CD14-positive monocyte (primary cell): ENCODE results near the gene ISCA2. TPM values are rescaled to one million over a fixed set of nuclear protein-coding genes. Genes with fewer than 3 reads are reported as not detected.

Experiments
- DNase-seq, 3 donors: peaks; one replicate each; pipeline ENCODE4 v3.0.0-alpha.2; 2011 to 2022
- H2AFZ ChIP-seq: 2 replicates; pipeline ENCODE4 v1.6.0; 2012; ENCODE audit warnings: mild to moderate bottlenecking, low read depth, low read length, inconsistent platforms; ENCODE audit not compliant: insufficient read depth, poor library complexity, severe bottlenecking
- H3K27ac ChIP-seq, 2 donors: 1 replicate in 1 of 2; 2 replicates in 1 of 2; pipeline ENCODE4 v1.5.1; 2012 to 2013; ENCODE audit warnings: low read length in 2 of 2, control low read depth in 1 of 2, inconsistent platforms in 1 of 2, low read depth in 1 of 2, mild to moderate bottlenecking in 1 of 2
- H3K27me3 ChIP-seq, 2 donors: one replicate each; pipeline versions ENCODE4 v1.6.0 to v1.6.1; 2011 to 2013; ENCODE audit warnings: low read length in 2 of 2; ENCODE audit not compliant: control insufficient read depth in 2 of 2, insufficient read depth in 2 of 2
- H3K36me3 ChIP-seq, 2 donors: replicated peaks in 1 of 2; 1 replicate in 1 of 2; 2 replicates in 1 of 2; pipeline versions ENCODE4 v1.5.1 to v1.6.1; 2012 to 2013; ENCODE audit warnings: low read length in 2 of 2, control low read depth in 1 of 2, inconsistent platforms in 1 of 2, mild to moderate bottlenecking in 1 of 2; ENCODE audit not compliant: insufficient read depth in 2 of 2, control insufficient read depth in 1 of 2
- H3K4me1 ChIP-seq, 2 donors: 1 replicate in 1 of 2; 2 replicates in 1 of 2; pipeline versions ENCODE4 v1.5.1 to v1.6.1; 2012 to 2013; ENCODE audit warnings: low read length in 2 of 2, control low read depth in 1 of 2, inconsistent platforms in 1 of 2, mild to moderate bottlenecking in 1 of 2, moderate library complexity in 1 of 2; ENCODE audit not compliant: insufficient read depth in 2 of 2, control insufficient read depth in 1 of 2
- H3K4me2 ChIP-seq: replicated peaks from 2 replicates; pipeline ENCODE3; 2012; ENCODE audit warnings: low read length, moderate library complexity, mild to moderate bottlenecking; ENCODE audit not compliant: poor library complexity, severe bottlenecking; ENCODE audit errors: extremely low read depth
- H3K4me3 ChIP-seq, 3 experiments: fragments of 200-600 bp in 1 of 3; sonication (generic) in 1 of 3; replicated peaks in 1 of 3; 1 replicate in 2 of 3; 2 replicates in 1 of 3; pipeline ENCODE4 v1.5.1; 2011 to 2013; ENCODE audit warnings: low read length in 3 of 3, mild to moderate bottlenecking in 3 of 3, control low read depth in 2 of 3, low read depth in 2 of 3, inconsistent platforms in 1 of 3, moderate library complexity in 1 of 3
- H3K79me2 ChIP-seq: 2 replicates; pipeline ENCODE4 v1.6.0; 2012; ENCODE audit warnings: mild to moderate bottlenecking, control low read depth, inconsistent platforms, low read length, moderate library complexity; ENCODE audit not compliant: insufficient read depth
- H3K9ac ChIP-seq: 2 replicates; pipeline ENCODE4 v1.6.0; 2017; ENCODE audit warnings: low read length, mild to moderate bottlenecking; ENCODE audit not compliant: insufficient read depth, poor library complexity, severe bottlenecking
- H3K9me3 ChIP-seq, 2 donors: replicated peaks in 1 of 2; 1 replicate in 1 of 2; 2 replicates in 1 of 2; pipeline versions ENCODE4 v1.5.1 to v1.6.1; 2012 to 2013; ENCODE audit warnings: low read length in 2 of 2, control low read depth in 1 of 2; ENCODE audit not compliant: control insufficient read depth in 1 of 2, insufficient read depth in 1 of 2
- H4K20me1 ChIP-seq: 2 replicates; pipeline ENCODE4 v1.6.0; 2012; ENCODE audit warnings: mild to moderate bottlenecking, low read length, control low read depth, moderate library complexity; ENCODE audit not compliant: insufficient read depth
- H3K27ac Mint-ChIP-seq, 7 donors: one replicate each; pipeline ENCODE4 v1.8.0; 2020; ENCODE audit warnings: mild to moderate bottlenecking in 7 of 7, mixed read lengths in 7 of 7, moderate library complexity in 6 of 7, inconsistent platforms in 2 of 7
- H3K27me3 Mint-ChIP-seq, 3 donors: one replicate each; pipeline ENCODE4 v1.8.0; 2021 to 2022; ENCODE audit warnings: low read depth in 3 of 3, mild to moderate bottlenecking in 3 of 3, mixed read lengths in 3 of 3, moderate library complexity in 3 of 3, inconsistent platforms in 1 of 3
- H3K36me3 Mint-ChIP-seq, 2 donors: one replicate each; pipeline ENCODE4 v1.8.0; 2020; ENCODE audit warnings: mixed read lengths in 2 of 2, inconsistent platforms in 1 of 2, mild to moderate bottlenecking in 1 of 2
- H3K4me1 Mint-ChIP-seq: one replicate; pipeline ENCODE4 v1.8.0; 2020; ENCODE audit warnings: mild to moderate bottlenecking, mixed read lengths
- H3K4me3 Mint-ChIP-seq, 2 donors: one replicate each; pipeline ENCODE4 v1.8.0; 2020; ENCODE audit warnings: mild to moderate bottlenecking in 2 of 2, mixed read lengths in 2 of 2, moderate library complexity in 1 of 2
- H3K9me3 Mint-ChIP-seq, 7 donors: one replicate each; pipeline ENCODE4 v1.8.0; 2020 to 2022; ENCODE audit warnings: mixed read lengths in 7 of 7, mild to moderate bottlenecking in 6 of 7, moderate library complexity in 6 of 7, inconsistent platforms in 2 of 7
- CTCF ChIP-seq: fragments of 200-600 bp; IDR thresholded peaks from one replicate; pipeline ENCODE4 v1.8.0; 2022; ENCODE audit warnings: antibody characterized with exemption, mild to moderate bottlenecking
- WGBS: methylation state at CpG from one replicate; pipeline ENCODE4 v1.1.5; 2013; ENCODE audit warnings: missing lambda C conversion rate; ENCODE audit not compliant: insufficient coverage; 5-methylcytosine and 5-hydroxymethylcytosine counted together
- intact Hi-C, 2 donors: fragments of 100-400 bp; cut with micrococcal nuclease; formaldehyde crosslinking; loops; one replicate each; pipeline versions ENCODE4 v1.15.0 to v1.15.1; 2023
- polyA plus RNA-seq, 3 donors: library from polyadenylated mRNA; depleted of rRNA in 1 of 3; unstranded in 2 of 3; stranded (reverse) in 1 of 3; fragments of 300-500 nt in 2 of 3; fragments of >200 nt in 1 of 3; fragmentation: Illumina TruSeq in 2 of 3; gene quantifications; 1 replicate in 2 of 3; 2 replicates in 1 of 3; pipeline ENCODE4 v1.2.3, GENCODE V29; 2012 to 2021

ISCA2 gene
- polyA plus RNA-seq, 3 donors: 6.1 to 61.7 (median 55.9) TPM

- Histone ChIP-seq H3K27ac (no peak overlapping the region), H3K4me3 (no peak overlapping the region), H3K9ac (no peak overlapping the region), H3K36me3 (peaks cover 0 to 5% of the 10 kb centered on the region in 2 donors), H3K4me2 (no peak overlapping the region), H4K20me1 (peaks cover 14% of the 10 kb centered on the region), H3K79me2 (no peaks in the 10 kb centered on the region), H3K4me1 (no peaks in the 10 kb centered on the region), H3K9me3 (no peaks in the 10 kb centered on the region), H3K27me3 (no peaks in the 10 kb centered on the region), H2AFZ (no peak overlapping the region)
- no peak for TF ChIP-seq CTCF
- Mint-ChIP-seq H3K4me3 (no peak overlapping the region), H3K27ac (no peak overlapping the region), H3K27me3 (peaks cover 2 to 6% (median 2%) of the 10 kb centered on the region in 3 donors), H3K9me3 (no peaks in the 10 kb centered on the region), H3K4me1 (peaks cover 3% of the 10 kb centered on the region), H3K36me3 (peaks cover 0 to 8% of the 10 kb centered on the region in 2 donors)
- WGBS: no CpG with 5 or more reads among the region's 3 CpGs
- intact Hi-C loops: loop anchor here in 1 of 2 donors (5.0 kb wide), 1 partner anchor 118 kb away; no protein-coding TSS in a partner anchor
- DNase-seq: no peak
Observed at GRCh38 chr14:74464785-74465184, 28.8 kb upstream of the ISCA2 start.

- no peak overlapping the region for H3K27ac ChIP-seq
- H3K36me3 ChIP-seq: peaks cover 0 to 11% of the 10 kb centered on the region in 2 donors
- no peaks in the 10 kb centered on the region for H3K79me2 ChIP-seq
- no peak overlapping the region for H3K4me2 ChIP-seq
- no peak overlapping the region for H2AFZ ChIP-seq
- H3K4me3 Mint-ChIP-seq: no peak overlapping the region
- peaks cover 3 to 14% of the 10 kb centered on the region in 2 donors for H3K36me3 Mint-ChIP-seq
- H3K4me1 ChIP-seq: no peaks in the 10 kb centered on the region
- H3K4me3 ChIP-seq: no peak overlapping the region
- intact Hi-C loops: loop anchor here in 1 of 2 donors (5.0 kb wide), 1 partner anchor 117 kb away; no protein-coding TSS in a partner anchor
- peaks cover 14% of the 10 kb centered on the region for H4K20me1 ChIP-seq
- DNase-seq: no peak
- no peak for TF ChIP-seq CTCF
- H3K27me3 ChIP-seq: no peaks in the 10 kb centered on the region
- peaks cover 2 to 6% (median 2%) of the 10 kb centered on the region in 3 donors for H3K27me3 Mint-ChIP-seq
- H3K9me3 ChIP-seq: no peaks in the 10 kb centered on the region
- no peaks in the 10 kb centered on the region for H3K9me3 Mint-ChIP-seq
- no peak overlapping the region for H3K27ac Mint-ChIP-seq
- H3K9ac ChIP-seq: no peak overlapping the region
- H3K4me1 Mint-ChIP-seq: no peaks in the 10 kb centered on the region
- no CpG with 5 or more reads among the region's 2 CpGs for WGBS
Observed at GRCh38 chr14:74465335-74465734, 28.2 kb upstream of the ISCA2 start.
